GM18858 (cell line): ENCODE results near the gene GOLGA3.
"Not testable (repeated sequence)": the region's sequence is repeated elsewhere in the genome, so short reads cannot be mapped to it uniquely, and the experiment has no call there.

Source experiments
- ATAC-seq: cut with Tn5 transposase; IDR thresholded peaks from one replicate; pipeline ENCODE4 v1.9.1; 2021; ENCODE audit not compliant: unreplicated experiment

GOLGA3 gene

DNA sequence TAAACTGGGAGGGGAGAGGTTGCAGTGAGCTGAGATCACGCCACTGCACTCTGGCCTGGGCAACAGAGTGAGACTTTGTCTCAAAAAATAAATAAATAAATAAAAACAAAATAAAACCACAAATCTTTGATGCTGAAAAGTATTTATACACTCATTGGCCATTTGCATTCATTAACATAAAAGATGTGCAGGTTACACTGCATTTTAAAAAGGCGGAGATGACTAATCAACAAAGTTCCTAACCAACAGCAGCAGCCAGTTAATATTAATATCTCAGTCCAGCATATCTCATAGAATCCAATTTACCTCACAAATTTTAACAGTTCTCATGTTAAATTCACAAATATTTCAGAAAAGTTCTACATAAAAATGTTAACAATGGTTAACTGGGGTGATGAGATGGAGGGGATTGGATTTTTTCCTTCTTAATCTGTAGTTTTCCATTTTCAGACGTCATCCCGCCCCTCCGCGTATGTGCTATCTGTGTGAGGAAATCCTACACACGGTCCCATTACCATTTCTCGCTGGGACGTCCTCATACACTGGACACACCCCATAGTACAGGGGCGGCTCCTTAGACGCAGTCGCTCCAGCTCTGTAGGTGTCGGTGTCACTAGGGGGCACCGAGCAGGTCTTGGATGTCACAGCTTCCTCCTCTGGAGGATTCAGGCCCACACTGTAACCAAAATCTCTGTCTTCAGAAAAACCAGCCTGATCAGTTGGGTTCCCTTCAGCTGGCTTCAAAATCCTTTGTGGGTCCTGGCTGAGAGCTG is 74.3 kb downstream of the GOLGA3 start:
- ATAC-seq = no peak

DNA sequence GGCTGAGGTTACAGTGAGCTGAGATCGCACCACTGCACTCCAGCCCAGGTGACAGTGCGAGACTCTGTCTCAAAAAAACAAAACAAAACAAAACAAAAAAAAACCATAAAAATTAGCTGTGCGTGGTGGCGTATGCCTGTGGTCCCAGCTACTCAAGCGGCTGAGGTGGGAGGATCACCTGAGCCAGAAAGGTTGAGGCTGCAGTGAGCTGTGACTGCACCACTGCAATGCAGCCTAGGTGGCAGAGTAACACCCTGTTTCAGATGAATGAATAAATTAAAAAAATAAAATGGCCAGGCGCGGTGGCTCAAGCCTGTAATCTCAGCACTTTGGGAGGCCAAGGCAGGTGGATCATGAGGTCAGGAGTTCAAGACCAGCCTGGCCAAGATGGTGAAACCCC is 75.0 kb downstream of the GOLGA3 start:
- not testable (repeated sequence) for ATAC-seq

DNA sequence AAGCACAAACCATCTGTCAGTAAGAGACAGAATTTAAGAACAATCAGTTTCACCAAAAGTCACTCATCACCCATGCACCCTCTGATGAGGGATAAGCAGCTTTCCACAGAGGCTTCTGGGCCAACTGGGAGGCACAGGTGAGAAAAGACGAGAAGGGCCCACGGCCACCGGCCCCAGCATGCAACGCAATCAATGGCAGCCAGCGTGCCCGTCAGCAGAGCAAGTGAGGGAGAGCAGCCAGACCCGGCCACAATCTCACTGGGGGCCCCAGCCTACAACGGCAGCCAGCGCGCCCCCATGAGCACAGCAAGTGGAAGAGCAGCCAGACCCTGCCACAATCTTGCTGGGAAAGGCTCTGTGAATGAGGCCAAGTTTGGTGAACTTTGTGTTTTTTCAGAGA is 80.3 kb downstream of the GOLGA3 start:
- no peak for ATAC-seq

DNA sequence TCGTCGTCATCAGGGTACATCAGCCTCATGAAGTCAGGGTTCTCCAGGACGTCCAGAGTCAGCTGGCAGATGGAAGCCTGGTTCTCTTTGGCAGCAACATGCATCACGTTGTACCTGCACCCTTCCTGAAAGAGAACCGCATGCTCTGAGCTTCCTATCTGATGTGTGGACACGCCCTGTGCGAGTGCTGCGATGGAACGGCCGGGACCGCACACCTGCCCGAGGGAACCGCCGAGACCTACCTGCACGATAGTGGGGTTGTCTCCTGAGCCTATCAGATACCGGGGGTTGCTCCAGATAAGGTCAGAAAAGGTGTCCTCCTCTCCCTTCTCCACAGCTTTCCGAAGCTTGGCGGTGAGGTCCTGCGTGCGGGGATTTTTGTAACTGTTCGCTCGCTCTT is 80.8 kb downstream of the GOLGA3 start:
- no peak for ATAC-seq

DNA sequence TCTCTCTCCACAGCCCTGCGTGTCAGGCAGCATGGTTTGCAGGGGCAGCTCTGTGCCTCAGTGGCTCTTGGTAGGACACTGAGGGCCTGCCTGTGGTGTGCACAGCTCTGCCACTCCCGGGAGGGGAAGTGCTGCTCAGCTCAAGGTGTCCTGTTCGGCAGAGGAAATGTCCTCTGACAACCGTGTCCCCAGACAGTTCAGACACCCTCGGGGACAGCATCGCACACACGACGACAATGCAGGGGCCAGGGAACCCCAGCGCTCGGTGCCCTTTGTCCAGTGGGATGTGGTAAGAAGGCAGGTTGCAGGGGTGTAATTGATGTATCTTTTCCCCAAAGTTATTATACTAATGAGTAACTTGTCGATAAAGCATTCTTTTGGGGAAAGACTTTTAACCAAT is 81.3 kb downstream of the GOLGA3 start:
- ATAC-seq = no peak

DNA sequence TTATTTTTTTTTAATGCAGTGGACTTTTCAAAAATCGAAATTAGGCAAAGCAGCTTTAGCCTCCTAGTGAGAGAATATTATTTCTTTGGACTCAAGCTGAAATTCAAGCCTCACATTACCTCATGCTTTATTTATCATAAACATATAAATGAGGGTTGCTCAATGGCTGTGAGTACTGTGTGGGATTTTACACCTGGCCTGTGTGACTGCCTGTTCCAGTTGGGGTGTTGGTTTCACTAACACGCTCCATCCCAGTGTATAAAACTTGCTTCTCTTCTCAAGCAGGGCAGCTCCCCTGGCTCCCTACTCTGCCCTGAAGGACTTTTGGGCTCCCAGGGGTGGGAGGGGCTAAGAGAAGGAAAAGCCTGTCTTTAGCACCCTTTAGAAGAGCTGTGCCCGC is 82.1 kb downstream of the GOLGA3 start:
- no peak for ATAC-seq

DNA sequence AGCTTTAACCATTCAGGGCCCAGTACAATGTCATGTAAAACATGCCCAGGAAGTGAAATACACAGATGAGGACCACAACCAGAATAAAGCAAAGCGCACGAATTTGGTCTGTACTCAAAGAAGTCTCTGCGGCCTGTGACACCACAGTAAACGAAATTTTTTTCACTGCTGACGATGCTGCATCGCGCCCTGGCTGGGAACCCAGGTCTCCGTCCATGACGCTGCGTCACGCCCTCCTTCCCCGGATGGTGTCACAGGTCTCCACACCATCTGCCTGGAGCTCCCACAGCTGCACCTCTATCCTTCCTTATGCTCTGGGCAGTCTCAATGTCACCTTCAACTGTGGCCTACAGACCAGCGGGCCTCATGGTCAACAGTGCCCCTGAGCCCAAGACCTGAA is 84.8 kb downstream of the GOLGA3 start:
- no peak for ATAC-seq

DNA sequence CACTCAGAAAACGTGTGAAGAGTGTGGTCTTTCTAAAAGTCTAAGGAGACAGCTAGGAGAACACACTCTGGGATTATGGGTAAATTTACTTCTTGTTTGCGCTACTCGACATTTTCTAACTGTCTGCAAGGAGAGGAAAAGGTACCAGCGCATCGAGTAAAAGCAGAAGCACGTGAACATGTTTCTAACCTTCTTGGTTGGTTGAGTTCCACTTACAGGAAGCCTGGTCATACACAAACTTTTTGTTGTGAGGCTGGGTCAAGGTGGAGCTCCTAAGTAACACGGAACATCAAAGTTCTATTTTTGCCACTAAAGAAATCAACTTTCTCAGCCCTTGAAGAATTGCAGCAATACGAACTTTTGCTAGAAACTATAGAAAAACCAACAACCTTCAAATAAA is 87.0 kb downstream of the GOLGA3 start:
- ATAC-seq = no peak

DNA sequence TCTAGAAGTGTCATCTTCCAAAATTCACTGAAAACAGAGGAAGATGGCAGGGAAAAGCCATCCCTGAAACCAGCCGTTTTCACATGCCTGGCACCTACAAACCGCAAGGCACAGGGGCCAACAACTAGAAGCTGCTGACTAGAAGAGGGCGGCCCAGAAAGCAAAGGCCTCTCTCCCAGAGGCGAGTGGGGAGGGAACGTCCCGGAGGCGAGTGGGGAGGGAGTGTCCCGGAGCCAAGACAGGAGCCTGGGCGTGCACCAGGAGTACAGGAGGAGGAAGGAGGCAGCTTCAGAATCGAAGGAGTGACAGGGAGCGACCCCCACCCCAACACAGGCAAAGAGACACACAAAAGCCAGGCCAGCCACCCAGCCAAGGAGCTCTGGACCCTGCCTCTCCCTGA is 88.0 kb downstream of the GOLGA3 start:
- no peak for ATAC-seq

DNA sequence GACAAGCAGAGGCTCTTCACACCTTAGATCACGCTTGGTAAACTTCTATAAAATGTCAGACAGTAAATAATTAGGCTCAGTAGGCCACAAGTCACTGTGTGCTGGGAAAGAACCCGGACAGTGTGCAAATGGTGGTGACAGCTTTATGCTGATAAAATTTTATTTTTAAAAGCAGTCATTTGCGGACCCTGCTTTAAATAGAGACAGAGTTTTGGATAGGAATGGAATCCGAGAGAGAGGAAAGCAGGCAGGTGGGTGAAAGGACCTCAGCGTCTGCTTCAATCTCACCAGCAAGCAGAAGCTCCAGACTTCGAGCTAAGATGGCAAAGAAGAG is 88.4 kb downstream of the GOLGA3 start:
- ATAC-seq = no peak

DNA sequence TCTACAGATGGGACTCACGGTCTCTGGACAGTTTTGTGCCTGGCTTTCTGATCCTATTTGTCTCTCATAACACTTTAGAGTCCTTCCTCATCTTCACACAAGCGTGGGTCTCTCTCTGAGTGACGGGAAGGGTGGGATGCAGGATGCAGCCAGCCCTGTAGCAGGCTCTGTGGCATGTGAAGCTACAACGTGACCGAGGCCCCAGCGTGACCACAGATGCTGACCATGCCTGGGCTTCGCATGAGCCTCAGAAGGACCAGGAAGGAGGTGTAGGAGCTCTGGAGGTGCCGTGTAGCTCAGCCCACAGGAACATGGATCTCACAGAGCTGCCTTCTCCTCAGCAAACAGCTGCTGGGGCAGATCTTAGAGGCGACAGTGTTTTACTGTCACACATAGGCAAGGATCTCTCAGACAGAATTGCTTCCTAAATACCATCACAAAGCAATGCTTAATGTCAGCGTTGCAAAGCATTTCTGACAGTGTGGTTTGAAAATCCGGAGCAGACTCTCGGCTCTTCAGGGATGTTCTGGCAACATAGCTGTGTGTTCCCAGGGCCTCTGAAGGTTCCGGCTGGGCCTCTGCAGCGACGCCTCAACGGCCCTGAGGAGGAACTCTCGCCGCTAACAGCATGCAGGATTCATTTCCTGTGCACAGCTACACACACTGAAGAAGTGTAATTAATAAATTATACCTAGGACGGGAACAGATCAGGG is 88.9 kb downstream of the GOLGA3 start:
- no peak for ATAC-seq

DNA sequence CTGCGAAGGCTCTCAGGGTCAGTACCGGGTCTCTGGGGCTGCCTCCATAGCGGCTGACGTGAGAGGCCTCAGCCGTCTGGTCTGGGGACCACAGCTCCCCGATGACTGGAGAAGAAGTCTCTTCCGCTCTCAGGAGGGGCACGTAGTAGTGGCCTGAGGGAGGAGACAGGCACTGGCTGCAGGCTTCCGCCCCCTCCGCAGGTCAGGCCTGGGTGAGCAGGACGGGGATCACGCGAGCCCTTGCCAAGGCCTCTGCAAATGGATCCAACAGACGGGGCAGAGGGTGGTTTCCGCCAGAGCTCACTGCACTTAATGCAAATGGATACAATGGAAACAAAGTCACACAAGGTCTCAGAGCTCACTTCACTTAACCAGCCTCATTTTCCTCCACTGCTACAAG is 91.8 kb downstream of the GOLGA3 start:
- ATAC-seq = no peak

DNA sequence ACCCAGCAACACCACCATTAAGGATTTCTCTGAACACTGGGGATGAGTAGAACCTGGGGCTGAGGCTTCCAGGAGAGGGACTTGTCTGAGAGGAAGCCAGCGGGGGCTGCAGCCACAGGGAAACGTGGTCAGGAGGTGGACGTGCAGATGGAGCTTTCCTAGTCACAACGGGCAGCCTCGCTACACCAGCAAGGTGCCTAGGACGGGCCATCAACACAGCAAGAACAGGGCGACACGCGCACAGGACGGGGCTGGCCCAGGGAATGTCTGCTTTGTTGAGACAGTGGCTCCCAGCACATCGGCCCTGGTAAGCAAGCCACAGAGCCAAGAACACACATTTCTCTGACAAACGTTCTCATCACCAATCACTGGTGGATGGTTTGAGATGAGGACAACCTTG is 92.3 kb downstream of the GOLGA3 start:
- no peak for ATAC-seq

DNA sequence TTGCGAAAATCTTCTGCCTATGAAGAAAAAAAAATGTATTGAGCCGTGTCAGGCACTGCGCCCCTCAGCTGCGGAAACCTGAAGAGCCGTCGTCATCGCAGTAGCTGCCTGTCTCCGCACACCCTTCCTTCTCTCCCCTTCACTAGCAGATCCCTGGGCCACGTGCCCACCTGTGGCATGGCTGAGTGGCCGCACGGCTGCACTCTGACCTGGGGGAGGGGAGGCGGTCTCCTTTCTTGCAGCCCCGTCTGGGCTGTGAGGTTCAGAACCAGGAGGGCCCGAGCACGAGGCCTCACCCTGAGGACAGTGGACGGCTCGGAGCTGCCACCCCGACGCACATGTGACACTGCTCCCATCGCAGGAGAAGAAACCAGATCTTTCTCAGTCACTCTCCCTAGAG is 93.2 kb downstream of the GOLGA3 start:
- ATAC-seq = no peak

DNA sequence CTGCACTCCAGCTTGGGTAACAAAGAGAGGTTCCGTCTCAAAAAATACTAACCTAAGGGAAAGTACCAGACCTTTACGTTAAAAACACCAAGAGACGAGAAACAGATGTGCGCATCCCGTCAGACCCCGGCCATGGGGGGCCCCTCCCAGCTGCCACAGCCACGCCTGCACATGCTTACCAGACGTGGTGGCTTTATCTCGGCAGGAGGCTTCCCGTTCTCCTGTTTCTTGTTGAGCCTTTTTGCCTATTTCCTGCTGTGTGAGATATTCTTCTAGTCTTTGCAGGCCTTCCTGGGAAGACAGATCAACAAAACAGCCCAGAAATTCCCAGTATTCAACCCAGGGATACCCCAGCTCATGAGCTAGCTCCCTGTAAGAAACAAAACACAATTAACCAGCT is 94.5 kb downstream of the GOLGA3 start:
- no peak for ATAC-seq

DNA sequence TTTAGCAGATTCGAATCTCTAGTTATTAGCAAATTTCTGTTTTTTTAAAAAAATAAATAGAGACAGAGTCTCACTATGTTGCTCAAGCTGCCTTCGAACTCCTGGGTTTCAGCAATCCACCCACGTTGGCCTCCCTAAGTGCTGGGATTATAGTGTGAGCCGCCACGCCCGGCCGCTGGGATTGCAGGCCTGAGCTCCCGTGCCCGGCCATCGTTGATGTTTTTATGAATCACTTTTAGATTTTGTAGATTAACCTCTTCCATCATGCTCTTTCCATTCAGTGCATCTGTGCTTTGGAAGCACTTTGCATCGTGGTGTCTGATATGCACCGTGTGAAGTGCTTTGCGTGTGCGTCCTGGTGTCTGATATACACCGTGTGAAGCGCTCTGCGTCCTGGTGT is 97.1 kb downstream of the GOLGA3 start:
- no peak for ATAC-seq

DNA sequence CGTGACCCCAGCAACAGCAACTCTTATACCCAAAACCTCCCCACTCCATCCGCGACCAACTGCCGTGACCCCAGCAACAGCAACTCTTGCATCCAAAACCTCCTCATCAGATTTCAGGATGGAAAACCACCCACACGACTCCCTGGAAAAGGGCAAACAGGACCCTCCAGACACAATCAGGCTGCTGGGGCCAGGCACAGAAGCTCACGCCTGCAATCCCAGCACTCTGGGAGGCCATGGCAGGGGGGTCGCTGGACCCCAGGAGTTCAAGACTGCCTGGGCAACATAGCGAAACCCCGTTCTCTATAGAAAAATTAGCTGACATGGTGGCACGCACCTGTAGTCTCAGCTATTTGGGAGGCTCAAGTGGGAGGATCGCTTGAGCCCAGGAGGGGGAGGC is 98.3 kb downstream of the GOLGA3 start:
- no peak for ATAC-seq

DNA sequence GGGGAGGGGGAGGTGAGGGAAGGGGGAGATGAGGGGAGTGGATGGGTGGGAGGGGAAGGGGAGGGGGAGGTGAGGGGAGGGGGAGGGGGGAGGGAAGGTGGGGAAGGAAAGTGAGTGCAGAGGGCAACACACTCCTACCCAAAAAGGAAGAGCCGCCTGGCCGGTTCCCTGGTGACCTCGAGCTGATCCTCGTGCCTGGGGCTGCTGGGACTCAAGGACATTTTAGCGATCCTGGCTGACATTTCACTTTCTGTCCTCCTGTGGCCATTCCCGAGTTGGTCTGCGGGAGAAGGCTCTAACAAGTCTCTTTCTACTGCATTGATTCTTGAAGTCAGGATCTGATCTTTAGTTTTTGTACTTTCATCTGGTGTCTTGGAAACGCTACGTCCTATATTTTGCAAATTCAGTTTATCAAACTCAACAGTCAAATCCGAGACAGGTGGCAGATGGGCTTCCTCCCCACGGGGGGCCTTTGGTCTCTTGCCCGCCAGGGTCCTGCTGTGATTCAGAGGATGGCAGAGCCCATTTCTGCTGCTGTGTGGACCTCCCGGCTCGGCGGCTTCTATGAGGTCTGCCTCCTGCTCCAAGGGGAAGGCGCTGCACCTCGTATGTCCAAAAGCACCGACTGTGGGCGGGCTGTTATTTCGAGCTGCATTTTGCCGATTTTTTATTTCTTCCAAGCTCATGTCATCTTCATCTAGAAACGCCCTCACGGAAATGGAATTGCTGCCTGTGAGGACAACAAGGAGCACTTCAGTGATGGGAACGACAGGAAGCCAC is 98.9 kb downstream of the GOLGA3 start:
- ATAC-seq = no peak

DNA sequence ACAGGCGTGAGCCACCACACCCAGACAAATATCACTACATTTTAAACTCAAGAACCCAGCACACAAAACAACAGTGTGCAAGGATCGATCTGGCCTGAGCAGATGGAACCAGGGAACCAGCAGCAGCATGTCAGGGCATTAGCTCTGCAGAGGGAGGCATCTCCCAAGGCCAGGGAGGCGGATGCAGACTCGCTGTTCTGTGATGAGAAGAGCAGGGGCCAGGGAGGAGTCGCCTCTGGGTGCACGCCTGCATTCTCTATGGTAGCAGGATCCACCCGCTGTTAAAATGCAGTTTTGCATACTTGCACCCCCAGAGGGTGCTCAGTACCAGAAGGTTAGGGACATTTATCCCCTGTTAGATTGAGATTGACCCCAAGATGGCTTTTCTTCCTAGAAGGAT is 100.2 kb downstream of the GOLGA3 start:
- no peak for ATAC-seq

DNA sequence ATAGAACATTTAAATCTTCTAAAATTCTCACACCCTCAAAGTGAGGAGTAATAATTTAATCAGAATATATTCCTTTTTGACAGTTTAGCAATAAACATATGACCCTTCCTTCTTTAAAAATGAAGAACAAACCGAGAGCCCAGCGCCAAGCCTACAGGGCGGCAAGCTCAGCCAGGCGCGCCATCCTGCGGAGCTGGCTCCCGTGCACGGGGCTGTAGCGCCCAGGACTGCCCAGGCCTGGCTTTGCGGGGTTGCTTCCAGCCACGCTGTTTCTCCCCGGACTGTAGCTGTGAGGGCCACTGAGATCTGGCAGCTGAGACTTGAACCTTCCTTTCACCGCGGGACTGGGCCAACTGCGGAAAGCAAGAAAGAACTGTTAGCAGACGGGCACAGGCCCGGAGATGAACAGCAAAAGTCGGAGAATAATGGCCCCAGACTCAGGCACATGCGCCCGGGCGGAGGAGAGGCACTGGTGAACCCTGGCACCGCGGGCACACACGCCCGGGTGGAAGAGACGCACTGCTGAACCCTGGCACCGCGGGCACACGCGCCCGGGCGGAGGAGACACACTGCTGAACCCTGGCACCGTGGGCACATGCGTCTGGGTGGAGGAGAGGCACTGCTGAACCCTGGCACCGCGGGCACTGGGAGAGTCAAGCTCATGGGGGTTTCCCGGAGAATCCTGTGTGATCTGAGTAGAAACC is 101.4 kb downstream of the GOLGA3 start:
- no peak for ATAC-seq

DNA sequence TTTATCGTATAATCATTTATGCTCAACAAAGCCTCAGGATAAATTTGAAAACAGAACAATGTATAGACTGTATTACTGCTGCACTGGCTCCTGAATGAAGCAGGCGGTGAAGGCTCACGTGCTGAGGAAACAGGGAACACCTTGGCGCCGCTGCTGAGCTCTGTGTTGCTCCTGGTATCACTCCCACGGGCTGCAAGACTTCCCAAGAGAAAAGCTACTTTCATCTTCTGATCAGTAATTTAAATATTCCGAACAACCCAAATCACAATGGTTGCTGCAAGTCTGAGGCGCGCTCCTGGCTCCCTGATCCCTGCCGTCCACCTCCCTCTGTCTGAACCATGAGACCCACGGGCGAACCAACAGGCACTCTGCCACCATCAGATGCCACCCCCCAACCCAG is 102.3 kb downstream of the GOLGA3 start:
- no peak for ATAC-seq
